HepG2 (cell line): ENCODE measurements around the gene NSUN6. TPM values are rescaled to one million over a fixed set of nuclear protein-coding genes. Genes with fewer than 3 reads are reported as not detected.
A peak's percentile ranks its signal among the peaks of the same experiment; 100 is the strongest.

Experiments
- FOXA3 ChIP-seq: IDR thresholded peaks from 2 replicates; pipeline ENCODE4 v1.6.1; 2016; ENCODE audit warnings: missing genetic modification reagents, missing compliant biosample characterization
- IKZF4 ChIP-seq: sonication (generic); formaldehyde crosslinking; IDR thresholded peaks from 2 replicates; pipeline ENCODE4 v1.5.1; 2020; ENCODE audit warnings: borderline replicate concordance, mild to moderate bottlenecking, low read depth, missing genetic modification reagents; ENCODE audit errors: not compliant biosample characterization
- KMT2B ChIP-seq: IDR thresholded peaks from 2 replicates; pipeline ENCODE4 v1.6.1; 2016; ENCODE audit warnings: missing genetic modification reagents, missing compliant biosample characterization
- MAFG ChIP-seq: sonication (generic); formaldehyde crosslinking; IDR thresholded peaks from 2 replicates; pipeline ENCODE4 v1.5.1; 2020; ENCODE audit warnings: mild to moderate bottlenecking, missing genetic modification reagents
- NCOR1 ChIP-seq: fragments of 200-600 bp; sonication (generic); IDR thresholded peaks from 2 replicates; pipeline ENCODE4 v1.7.0; 2017; ENCODE audit warnings: antibody characterized with exemption, low read length, borderline replicate concordance
- NFRKB ChIP-seq: fragments of 450-650 bp; IDR thresholded peaks from 2 replicates; pipeline ENCODE4 v1.6.1; 2017
- PRMT3 ChIP-seq: sonication (generic); formaldehyde crosslinking; IDR thresholded peaks from 2 replicates; pipeline ENCODE4 v1.8.1; 2022; ENCODE audit warnings: low read depth, mild to moderate bottlenecking, moderate library complexity, missing genetic modification reagents, borderline replicate concordance
- RXRA ChIP-seq: sonication (generic); formaldehyde crosslinking; IDR thresholded peaks from 2 replicates; pipeline ENCODE4 v1.5.1; 2020; ENCODE audit warnings: missing genetic modification reagents
- SOX6 ChIP-seq, 2 experiments: fragments of 450-650 bp in 1 of 2; sonication (generic) in 1 of 2; formaldehyde crosslinking in 1 of 2; IDR thresholded peaks; 2 replicates each; pipeline versions ENCODE4 v1.4.0 to v1.6.1; 2017 to 2020; ENCODE audit warnings: antibody characterized with exemption in 1 of 2, mild to moderate bottlenecking in 1 of 2, missing genetic modification reagents in 1 of 2
- SP140L ChIP-seq: sonication (generic); formaldehyde crosslinking; IDR thresholded peaks from 2 replicates; pipeline ENCODE4 v1.4.0; 2020; ENCODE audit warnings: missing genetic modification reagents, borderline replicate concordance
- ZBTB42 ChIP-seq: sonication (generic); formaldehyde crosslinking; IDR thresholded peaks from 2 replicates; pipeline ENCODE4 v1.5.0; 2020; ENCODE audit warnings: mild to moderate bottlenecking, missing genetic modification reagents
- ZBTB7B ChIP-seq: sonication (generic); formaldehyde crosslinking; IDR thresholded peaks from 2 replicates; pipeline ENCODE4 v1.4.0; 2020; ENCODE audit warnings: missing genetic modification reagents
- ZNF121 ChIP-seq: sonication (generic); formaldehyde crosslinking; IDR thresholded peaks from 2 replicates; pipeline ENCODE4 v1.5.0; 2020; ENCODE audit warnings: mild to moderate bottlenecking, missing genetic modification reagents
- ZNF224 ChIP-seq: sonication (generic); formaldehyde crosslinking; IDR thresholded peaks from 2 replicates; pipeline ENCODE4 v1.5.0; 2020; ENCODE audit warnings: mild to moderate bottlenecking, missing genetic modification reagents
- ZNF232 ChIP-seq: sonication (generic); formaldehyde crosslinking; IDR thresholded peaks from 2 replicates; pipeline ENCODE4 v1.4.0; 2020; ENCODE audit warnings: missing genetic modification reagents, borderline replicate concordance
- ZNF543 ChIP-seq: sonication (generic); formaldehyde crosslinking; IDR thresholded peaks from 2 replicates; pipeline ENCODE4 v1.4.0; 2020; ENCODE audit warnings: mild to moderate bottlenecking, missing genetic modification reagents
- polyA plus RNA-seq, 8 experiments: library from polyadenylated mRNA; depleted of rRNA in 3 of 8; stranded (reverse) in 7 of 8; unstranded in 1 of 8; fragments of >200 nt; fragmentation: Illumina TruSeq in 4 of 8; extraction: Trizol in 4 of 8; gene quantifications; 2 replicates each; pipeline versions ENCODE4 v1.2.1 to v1.2.3, GENCODE V29; 2011 to 2016; ENCODE audit warnings: low read depth in 4 of 8, missing spikeins in 1 of 8, mixed read lengths in 1 of 8; ENCODE audit not compliant: insufficient read depth in 1 of 8
- total RNA-seq, 5 experiments: library from RNA; depleted of rRNA; stranded (reverse); fragments of >200 nt; fragmentation: Illumina TruSeq; extraction: Trizol; gene quantifications; 2 replicates each; pipeline ENCODE4 v1.2.3, GENCODE V29; 2016; ENCODE audit warnings: low read depth in 1 of 5
- TF ChIP-seq, protein P1 (sequence below): sonication (generic); formaldehyde crosslinking; IDR thresholded peaks from 2 replicates; pipeline ENCODE4 v1.8.0; 2022; ENCODE audit warnings: missing genetic modification reagents, low read depth, mild to moderate bottlenecking, borderline replicate concordance
- TF ChIP-seq, protein P2 (sequence below): sonication (generic); formaldehyde crosslinking; IDR thresholded peaks from 2 replicates; pipeline ENCODE4 v1.4.0; 2020; ENCODE audit warnings: mild to moderate bottlenecking, missing genetic modification reagents, borderline replicate concordance
- TF ChIP-seq, protein P3 (sequence below): sonication (generic); formaldehyde crosslinking; IDR thresholded peaks from 2 replicates; pipeline ENCODE4 v1.4.0; 2020; ENCODE audit warnings: missing genetic modification reagents
- TF ChIP-seq, protein P4 (sequence below): sonication (generic); formaldehyde crosslinking; IDR thresholded peaks from 2 replicates; pipeline ENCODE4 v1.9.0; 2022; ENCODE audit warnings: low read depth, missing genetic modification reagents

NSUN6 gene
- total and polyA plus RNA-seq, 2 of the 13 experiments (the other 11 are each of a cell fraction or from before 2014, with no cell fraction given) = 17.2 to 19.3 TPM

DNA sequence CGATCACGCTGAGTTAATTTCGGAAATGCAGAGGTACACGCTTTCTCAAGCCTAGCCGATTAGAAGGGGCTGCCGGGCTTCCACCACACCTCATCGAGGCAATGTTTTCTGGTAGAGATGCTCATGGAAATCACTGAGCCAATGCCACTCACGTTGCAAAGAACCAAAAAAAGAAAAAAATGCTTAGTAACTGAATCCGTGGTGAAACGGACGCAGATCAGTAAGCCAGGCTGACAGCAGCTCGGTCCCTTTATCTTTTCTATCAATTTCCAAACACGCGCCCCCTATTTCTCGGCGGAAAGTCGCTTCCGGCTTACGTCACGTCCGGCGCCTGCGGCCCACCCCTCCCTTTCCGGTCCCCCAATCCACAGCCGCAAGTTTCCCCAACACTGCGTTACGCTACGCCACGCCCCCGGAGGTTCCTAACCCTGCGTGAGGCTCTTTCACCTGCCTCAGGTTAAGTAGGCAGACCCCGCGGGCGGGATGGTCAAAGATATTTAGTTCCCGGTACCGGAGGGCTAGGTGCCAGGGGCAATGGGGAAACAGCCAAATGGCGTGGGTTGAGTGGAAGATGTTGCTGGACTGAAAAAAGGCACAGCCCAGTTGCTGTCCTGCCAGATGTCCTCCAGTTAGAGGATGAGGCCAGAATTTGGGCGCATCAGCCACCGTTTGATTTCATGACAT lies at the start of gene NSUN6 (continued):
- TF ChIP-seq, protein P1, sequence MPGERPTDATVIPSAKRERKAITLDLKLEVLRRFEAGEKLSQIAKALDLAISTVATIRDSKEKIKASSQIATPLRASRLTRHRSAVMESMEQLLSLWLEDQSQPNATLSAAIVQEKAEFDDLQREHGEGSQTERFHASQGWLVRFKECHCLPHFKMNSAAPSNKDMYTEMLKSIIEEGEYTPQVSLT (CRISPR knock-in tag) = no peak
- TF ChIP-seq, protein P2, sequence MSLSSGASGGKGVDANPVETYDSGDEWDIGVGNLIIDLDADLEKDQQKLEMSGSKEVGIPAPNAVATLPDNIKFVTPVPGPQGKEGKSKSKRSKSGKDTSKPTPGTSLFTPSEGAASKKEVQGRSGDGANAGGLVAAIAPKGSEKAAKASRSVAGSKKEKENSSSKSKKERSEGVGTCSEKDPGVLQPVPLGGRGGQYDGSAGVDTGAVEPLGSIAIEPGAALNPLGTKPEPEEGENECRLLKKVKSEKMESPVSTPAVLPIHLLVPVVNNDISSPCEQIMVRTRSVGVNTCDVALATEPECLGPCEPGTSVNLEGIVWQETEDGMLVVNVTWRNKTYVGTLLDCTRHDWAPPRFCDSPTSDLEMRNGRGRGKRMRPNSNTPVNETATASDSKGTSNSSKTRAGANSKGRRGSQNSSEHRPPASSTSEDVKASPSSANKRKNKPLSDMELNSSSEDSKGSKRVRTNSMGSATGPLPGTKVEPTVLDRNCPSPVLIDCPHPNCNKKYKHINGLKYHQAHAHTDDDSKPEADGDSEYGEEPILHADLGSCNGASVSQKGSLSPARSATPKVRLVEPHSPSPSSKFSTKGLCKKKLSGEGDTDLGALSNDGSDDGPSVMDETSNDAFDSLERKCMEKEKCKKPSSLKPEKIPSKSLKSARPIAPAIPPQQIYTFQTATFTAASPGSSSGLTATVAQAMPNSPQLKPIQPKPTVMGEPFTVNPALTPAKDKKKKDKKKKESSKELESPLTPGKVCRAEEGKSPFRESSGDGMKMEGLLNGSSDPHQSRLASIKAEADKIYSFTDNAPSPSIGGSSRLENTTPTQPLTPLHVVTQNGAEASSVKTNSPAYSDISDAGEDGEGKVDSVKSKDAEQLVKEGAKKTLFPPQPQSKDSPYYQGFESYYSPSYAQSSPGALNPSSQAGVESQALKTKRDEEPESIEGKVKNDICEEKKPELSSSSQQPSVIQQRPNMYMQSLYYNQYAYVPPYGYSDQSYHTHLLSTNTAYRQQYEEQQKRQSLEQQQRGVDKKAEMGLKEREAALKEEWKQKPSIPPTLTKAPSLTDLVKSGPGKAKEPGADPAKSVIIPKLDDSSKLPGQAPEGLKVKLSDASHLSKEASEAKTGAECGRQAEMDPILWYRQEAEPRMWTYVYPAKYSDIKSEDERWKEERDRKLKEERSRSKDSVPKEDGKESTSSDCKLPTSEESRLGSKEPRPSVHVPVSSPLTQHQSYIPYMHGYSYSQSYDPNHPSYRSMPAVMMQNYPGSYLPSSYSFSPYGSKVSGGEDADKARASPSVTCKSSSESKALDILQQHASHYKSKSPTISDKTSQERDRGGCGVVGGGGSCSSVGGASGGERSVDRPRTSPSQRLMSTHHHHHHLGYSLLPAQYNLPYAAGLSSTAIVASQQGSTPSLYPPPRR (CRISPR knock-in tag) = peak; percentile 29; the same call in 1 of the 2 replicates
- TF ChIP-seq IKZF4 (CRISPR knock-in tag) = no peak
- TF ChIP-seq NCOR1 = 0 out of 2 replicates have a peak, but pooled peaks have one; percentile 19
- no peak for TF ChIP-seq ZNF224 (CRISPR knock-in tag)
- TF ChIP-seq ZBTB7B (CRISPR knock-in tag) = no peak
- peak; percentile 94 for TF ChIP-seq KMT2B (CRISPR knock-in tag)
- TF ChIP-seq ZNF121 (CRISPR knock-in tag) = no peak
- TF ChIP-seq SOX6 (IDR thresholded peaks at IDR 0.05) = no peak
- TF ChIP-seq SOX6 (CRISPR knock-in tag; IDR thresholded peaks at IDR 0.05) = 0 out of 2 replicates have a peak, but pooled peaks have one; percentile 39
- TF ChIP-seq, protein P3, sequence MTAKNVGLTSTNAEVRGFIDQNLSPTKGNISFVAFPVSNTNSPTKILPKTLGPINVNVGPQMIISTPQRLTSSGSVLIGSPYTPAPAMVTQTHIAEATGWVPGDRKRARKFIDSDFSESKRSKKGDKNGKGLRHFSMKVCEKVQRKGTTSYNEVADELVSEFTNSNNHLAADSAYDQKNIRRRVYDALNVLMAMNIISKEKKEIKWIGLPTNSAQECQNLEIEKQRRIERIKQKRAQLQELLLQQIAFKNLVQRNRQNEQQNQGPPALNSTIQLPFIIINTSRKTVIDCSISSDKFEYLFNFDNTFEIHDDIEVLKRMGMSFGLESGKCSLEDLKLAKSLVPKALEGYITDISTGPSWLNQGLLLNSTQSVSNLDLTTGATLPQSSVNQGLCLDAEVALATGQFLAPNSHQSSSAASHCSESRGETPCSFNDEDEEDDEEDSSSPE (CRISPR knock-in tag) = peak; percentile 89
- TF ChIP-seq, protein P4, sequence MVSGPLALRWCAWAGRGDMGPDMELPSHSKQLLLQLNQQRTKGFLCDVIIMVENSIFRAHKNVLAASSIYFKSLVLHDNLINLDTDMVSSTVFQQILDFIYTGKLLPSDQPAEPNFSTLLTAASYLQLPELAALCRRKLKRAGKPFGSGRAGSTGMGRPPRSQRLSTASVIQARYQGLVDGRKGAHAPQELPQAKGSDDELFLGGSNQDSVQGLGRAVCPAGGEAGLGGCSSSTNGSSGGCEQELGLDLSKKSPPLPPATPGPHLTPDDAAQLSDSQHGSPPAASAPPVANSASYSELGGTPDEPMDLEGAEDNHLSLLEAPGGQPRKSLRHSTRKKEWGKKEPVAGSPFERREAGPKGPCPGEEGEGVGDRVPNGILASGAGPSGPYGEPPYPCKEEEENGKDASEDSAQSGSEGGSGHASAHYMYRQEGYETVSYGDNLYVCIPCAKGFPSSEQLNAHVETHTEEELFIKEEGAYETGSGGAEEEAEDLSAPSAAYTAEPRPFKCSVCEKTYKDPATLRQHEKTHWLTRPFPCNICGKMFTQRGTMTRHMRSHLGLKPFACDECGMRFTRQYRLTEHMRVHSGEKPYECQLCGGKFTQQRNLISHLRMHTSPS (CRISPR knock-in tag) = no peak
- TF ChIP-seq ZNF232 (CRISPR knock-in tag) = no peak
- no peak for TF ChIP-seq SP140L (CRISPR knock-in tag)
- peak; percentile 42; the same call in 1 of the 2 replicates for TF ChIP-seq FOXA3 (CRISPR knock-in tag)
- no peak for TF ChIP-seq ZBTB42
- no peak for TF ChIP-seq MAFG (CRISPR knock-in tag)
- no peak for TF ChIP-seq NFRKB
- peak; percentile 34; the same call in 1 of the 2 replicates for TF ChIP-seq RXRA
- TF ChIP-seq ZNF543 (CRISPR knock-in tag) = no peak
- no peak for TF ChIP-seq PRMT3 (CRISPR knock-in tag)
